ENCODE measurements around the gene GRIPAP1. TPM values are rescaled to one million over a fixed set of nuclear protein-coding genes. Genes with fewer than 3 reads are reported as not detected.

Gene GRIPAP1
- 18.1 to 23.3 TPM (median 21.3 TPM) in 5 replicates for total RNA-seq (2022; extraction: Qiagen RNA extraction)

GRCh38 chrX:49002091-49002935, at the start of gene GRIPAP1:
Gene GRIPAP1 (minus strand): TSS chrX:49002264. CDS start chrX:49002229, 35 bp downstream.

GRCh38 chrX:49043220-49043986, 41.3 kb upstream of the GRIPAP1 start, which contains the start of gene TFE3:
Gene TFE3 (minus strand): TSS chrX:49043357. CDS start chrX:49043226, 131 bp downstream.

GRCh38 chrX:48971249-48972219, 30.5 kb downstream of the GRIPAP1 start, which contains the start of gene KCND1:
Gene KCND1 (minus strand): TSS chrX:48971844. CDS start chrX:48970271, 1,573 bp downstream.

GRCh38 chrX:48957477-48957826, 44.6 kb downstream of the GRIPAP1 start, which contains the start of gene OTUD5:
Gene OTUD5 (minus strand): TSS chrX:48957607. CDS start chrX:48957570, 37 bp downstream.

Other genes with a start within 250 kb of the GRIPAP1 start
- gene GLOD5, start 240.5 kb downstream of the GRIPAP1 start, total RNA-seq (2022; extraction: Qiagen RNA extraction), result not detected in 5 replicates
- not detected in 5 replicates for gene GATA1, start 215.7 kb downstream of the GRIPAP1 start, total RNA-seq (2022; extraction: Qiagen RNA extraction)
- gene HDAC6, start 200.2 kb downstream of the GRIPAP1 start, total RNA-seq (2022; extraction: Qiagen RNA extraction), result 23.3 to 33.1 TPM (median 28.3 TPM) in 5 replicates
- 0.09 to 0.18 TPM (median 0.12 TPM) in 4 of 5 replicates, not detected in the other for gene ERAS, start 175.8 kb downstream of the GRIPAP1 start, total RNA-seq (2022; extraction: Qiagen RNA extraction)
- 17.4 to 54.0 TPM (median 47.3 TPM) in 5 replicates for gene PCSK1N, start 166.7 kb downstream of the GRIPAP1 start, total RNA-seq (2022; extraction: Qiagen RNA extraction)
- 92.5 to 116 TPM (median 108 TPM) in 5 replicates for gene TIMM17B, start 104.5 kb downstream of the GRIPAP1 start, total RNA-seq (2022; extraction: Qiagen RNA extraction)
- 91.3 to 118 TPM (median 100.0 TPM) in 5 replicates for gene PQBP1, start 104.3 kb downstream of the GRIPAP1 start, total RNA-seq (2022; extraction: Qiagen RNA extraction)
- gene SLC35A2, start 90.6 kb downstream of the GRIPAP1 start, total RNA-seq (2022; extraction: Qiagen RNA extraction), result 53.3 to 73.9 TPM (median 72.1 TPM) in 5 replicates
- gene PIM2, start 83.2 kb downstream of the GRIPAP1 start, total RNA-seq (2022; extraction: Qiagen RNA extraction), result 10.0 to 10.8 TPM (median 10.1 TPM) in 5 replicates
- gene OTUD5, start 44.7 kb downstream of the GRIPAP1 start, total RNA-seq (2022; extraction: Qiagen RNA extraction), result 60.0 to 65.8 TPM (median 64.1 TPM) in 5 replicates
- gene KCND1, start 30.4 kb downstream of the GRIPAP1 start, total RNA-seq (2022; extraction: Qiagen RNA extraction), result 0.98 to 1.4 TPM (median 1.3 TPM) in 5 replicates
- 46.9 to 59.1 TPM (median 58.1 TPM) in 5 replicates for gene TFE3, start 41.1 kb upstream of the GRIPAP1 start, total RNA-seq (2022; extraction: Qiagen RNA extraction)
- 2.4 to 4.2 TPM (median 3.7 TPM) in 5 replicates for gene CCDC120, start 56.7 kb upstream of the GRIPAP1 start, total RNA-seq (2022; extraction: Qiagen RNA extraction)
- 38.2 to 45.7 TPM (median 43.2 TPM) in 5 replicates for gene PRAF2, start 71.7 kb upstream of the GRIPAP1 start, total RNA-seq (2022; extraction: Qiagen RNA extraction)
- gene WDR45, start 77.6 kb upstream of the GRIPAP1 start, total RNA-seq (2022; extraction: Qiagen RNA extraction), result 46.8 to 62.3 TPM (median 60.5 TPM) in 5 replicates
- gene GPKOW, start 121.5 kb upstream of the GRIPAP1 start, total RNA-seq (2022; extraction: Qiagen RNA extraction), result 22.4 to 27.3 TPM (median 25.1 TPM) in 5 replicates
- gene MAGIX, start 160.5 kb upstream of the GRIPAP1 start, total RNA-seq (2022; extraction: Qiagen RNA extraction), result 1.7 to 4.5 TPM (median 3.3 TPM) in 5 replicates
- gene PLP2, start 169.6 kb upstream of the GRIPAP1 start, total RNA-seq (2022; extraction: Qiagen RNA extraction), result 328 to 441 TPM (median 436 TPM) in 5 replicates
- 15.1 to 22.0 TPM (median 20.1 TPM) in 5 replicates for gene PRICKLE3, start 184.1 kb upstream of the GRIPAP1 start, total RNA-seq (2022; extraction: Qiagen RNA extraction)
- gene SYP, start 197.9 kb upstream of the GRIPAP1 start, total RNA-seq (2022; extraction: Qiagen RNA extraction), result 2.6 to 3.5 TPM (median 2.7 TPM) in 5 replicates
- not detected in 5 replicates for gene CACNA1F, start 231.1 kb upstream of the GRIPAP1 start, total RNA-seq (2022; extraction: Qiagen RNA extraction)
- 12.7 to 16.3 TPM (median 15.9 TPM) in 5 replicates for gene CCDC22, start 233.2 kb upstream of the GRIPAP1 start, total RNA-seq (2022; extraction: Qiagen RNA extraction)

All from A549 treated with CORT108297 at 1 μM for 4 hours (cell line).